SK-N-SH (cell line): Measurements from ENCODE around the gene SULF2. TPM values are rescaled to one million over a fixed set of nuclear protein-coding genes. Genes with fewer than 3 reads are reported as not detected.

Source experiments
- CTCF ChIA-PET: fragments of 300-600, 350-600 bp; formaldehyde crosslinking; extraction: SDS; loops from one replicate; lab custom pipeline; 2021; lab: Yijun Ruan, JAX
- POLR2A ChIA-PET: fragments of 350-600 bp; sonication (Branson Sonifier 250); formaldehyde crosslinking; extraction: SDS; loops from one replicate; lab custom pipeline; 2020; ENCODE audit warnings: antibody characterized with exemption, inconsistent platforms; lab: Yijun Ruan, JAX
- DNase-seq: peaks from one replicate; pipeline ENCODE4 v3.0.0; 2012
- H2AFZ ChIP-seq: fragments of 200-600 bp; sonication (generic); 2 replicates; pipeline ENCODE4 v1.8.1; 2016; ENCODE audit warnings: antibody characterized with exemption, mild to moderate bottlenecking, low read depth
- H3F3A ChIP-seq: fragments of 200-600 bp; sonication (generic); replicated peaks from 2 replicates; pipeline ENCODE3; 2016; ENCODE audit warnings: antibody characterized with exemption, mild to moderate bottlenecking; ENCODE audit not compliant: insufficient read depth
- H3K27ac ChIP-seq, 2 experiments: fragments of 200-500 bp in 1 of 2; fragments of 200-600 bp in 1 of 2; sonication (Bioruptor generic) in 1 of 2; sonication (generic), shearing (Covaris generic) in 1 of 2; 2 replicates each; pipeline versions ENCODE4 v1.5.1 to v1.6.1; 2014 to 2016; ENCODE audit warnings: low read depth in 2 of 2, inconsistent platforms in 1 of 2, low read length in 1 of 2, mild to moderate bottlenecking in 1 of 2, mixed read lengths in 1 of 2
- H3K27me3 ChIP-seq: fragments of 200-600 bp; sonication (generic), shearing (Covaris generic); 2 replicates; pipeline ENCODE4 v1.6.1; 2016; ENCODE audit warnings: mixed run types; ENCODE audit not compliant: insufficient read depth
- H3K36me3 ChIP-seq, 2 experiments: fragments of 200-500 bp in 1 of 2; fragments of 200-600 bp in 1 of 2; sonication (Bioruptor generic) in 1 of 2; sonication (generic) in 1 of 2; replicated peaks in 1 of 2; 2 replicates each; pipeline versions ENCODE3 to v1.5.1; 2014 to 2016; ENCODE audit warnings: low read length in 1 of 2, mild to moderate bottlenecking in 1 of 2; ENCODE audit not compliant: insufficient read depth in 2 of 2, control insufficient read depth in 1 of 2
- H3K4me1 ChIP-seq, 2 experiments: fragments of 200-500 bp in 1 of 2; fragments of 200-600 bp in 1 of 2; sonication (Bioruptor generic) in 1 of 2; sonication (generic), shearing (Covaris generic) in 1 of 2; 2 replicates each; pipeline versions ENCODE4 v1.5.1 to v1.6.1; 2014 to 2016; ENCODE audit warnings: low read depth in 1 of 2, low read length in 1 of 2, mixed run types in 1 of 2; ENCODE audit not compliant: insufficient read depth in 2 of 2, control insufficient read depth in 1 of 2
- H3K4me2 ChIP-seq: fragments of 200-600 bp; sonication (generic), shearing (Covaris generic); 2 replicates; pipeline ENCODE4 v1.6.1; 2017; ENCODE audit warnings: mixed run types
- H3K4me3 ChIP-seq, 2 experiments: fragments of 200-500 bp in 1 of 2; fragments of 200-600 bp in 1 of 2; sonication (Bioruptor generic) in 1 of 2; sonication (generic), shearing (Covaris generic) in 1 of 2; 2 replicates each; pipeline versions ENCODE4 v1.5.1 to v1.8.1; 2014 to 2016; ENCODE audit warnings: low read depth in 2 of 2, inconsistent platforms in 1 of 2, low read length in 1 of 2, mild to moderate bottlenecking in 1 of 2, mixed read lengths in 1 of 2, moderate library complexity in 1 of 2
- H3K79me2 ChIP-seq: fragments of 200-600 bp; sonication (generic); 2 replicates; pipeline ENCODE4 v1.8.1; 2017; ENCODE audit warnings: mild to moderate bottlenecking; ENCODE audit not compliant: insufficient read depth
- H3K9ac ChIP-seq: fragments of 200-600 bp; sonication (generic); 2 replicates; pipeline ENCODE4 v1.6.1; 2017; ENCODE audit warnings: mixed run types
- H3K9me2 ChIP-seq: fragments of 200-600 bp; sonication (generic); 2 replicates; pipeline ENCODE4 v1.6.1; 2017; ENCODE audit warnings: mixed run types
- H3K9me3 ChIP-seq: fragments of 200-600 bp; sonication (generic); 2 replicates; pipeline ENCODE4 v1.6.1; 2017; ENCODE audit warnings: mixed run types, mild to moderate bottlenecking, moderate library complexity
- H4K20me1 ChIP-seq: fragments of 200-600 bp; sonication (generic); 2 replicates; pipeline ENCODE4 v1.6.1; 2017; ENCODE audit warnings: mild to moderate bottlenecking, mixed run types; ENCODE audit not compliant: insufficient read depth
- EP300 ChIP-seq, 2 experiments: IDR thresholded peaks; 2 replicates each; pipeline versions ENCODE4 v1.4.0 to v1.6.1; 2012; ENCODE audit warnings: borderline replicate concordance in 1 of 2, low read depth in 1 of 2, low read length in 1 of 2
- EZH2phosphoT487 ChIP-seq: fragments of 200-600 bp; sonication (generic); IDR thresholded peaks from 2 replicates; pipeline ENCODE4 v1.6.1; 2017; ENCODE audit warnings: low read depth, mixed run types, mild to moderate bottlenecking, antibody characterized with exemption, moderate library complexity, borderline replicate concordance
- FOSL2 ChIP-seq: IDR thresholded peaks from 2 replicates; pipeline ENCODE4 v1.4.0; 2012; ENCODE audit warnings: low read depth, mild to moderate bottlenecking, moderate library complexity, borderline replicate concordance
- FOXJ3 ChIP-seq: sonication (generic); formaldehyde crosslinking; IDR thresholded peaks from 2 replicates; pipeline ENCODE4 v1.5.1; 2020; ENCODE audit warnings: mild to moderate bottlenecking, missing genetic modification reagents
- MXI1 ChIP-seq: IDR thresholded peaks from 2 replicates; pipeline ENCODE4 v1.6.1; 2012; ENCODE audit warnings: mild to moderate bottlenecking, low read depth, low read length, improper control_type of control experiment
- NRF1 ChIP-seq: IDR thresholded peaks from 2 replicates; pipeline ENCODE4 v1.6.1; 2012; ENCODE audit warnings: low read depth, mild to moderate bottlenecking, low read length
- RAD21 ChIP-seq: IDR thresholded peaks from 2 replicates; pipeline ENCODE4 v1.6.1; 2012; ENCODE audit warnings: mild to moderate bottlenecking, low read length
- RCOR1 ChIP-seq: fragments of 150-350 bp; IDR thresholded peaks from 2 replicates; pipeline ENCODE4 v1.6.1; 2017; ENCODE audit warnings: antibody characterized with exemption, low read length
- SMC3 ChIP-seq: IDR thresholded peaks from 2 replicates; pipeline ENCODE4 v1.6.1; 2012; ENCODE audit warnings: low read depth, low read length, improper control_type of control experiment
- TCF12 ChIP-seq: IDR thresholded peaks from 2 replicates; pipeline ENCODE4 v1.4.0; 2012
- WGBS: methylation state at CpG from one replicate; pipeline ENCODE4 v1.1.6; 2017; ENCODE audit warnings: low lambda C conversion rate; 5-methylcytosine and 5-hydroxymethylcytosine counted together
- polyA plus RNA-seq, 3 experiments: library from polyadenylated mRNA; depleted of rRNA; stranded (reverse); fragments of >200 nt; gene quantifications; 2 replicates each; pipeline ENCODE4 v1.2.3, GENCODE V29; 2012
- TF ChIP-seq, protein P1 (sequence below): fragments of 150-350 bp; IDR thresholded peaks from 2 replicates; pipeline ENCODE4 v1.6.1; 2017; ENCODE audit warnings: antibody characterized with exemption, low read length, low read depth, borderline replicate concordance
- TF ChIP-seq, protein P2 (sequence below): IDR thresholded peaks from 2 replicates; pipeline ENCODE4 v1.4.0; 2012; ENCODE audit warnings: low read depth, borderline replicate concordance
- TF ChIP-seq, protein P3 (sequence below): fragments of 200-600 bp; sonication (generic); IDR thresholded peaks from 2 replicates; pipeline ENCODE4 v1.6.1; 2017; ENCODE audit warnings: antibody characterized with exemption, mild to moderate bottlenecking, moderate library complexity
- TF ChIP-seq, protein P4 (sequence below): IDR thresholded peaks from 2 replicates; pipeline ENCODE4 v1.4.0; 2012; ENCODE audit warnings: low read depth
- TF ChIP-seq, protein P5 (sequence below): IDR thresholded peaks from 2 replicates; pipeline ENCODE4; 2012
- TF ChIP-seq, protein P6 (sequence below): IDR thresholded peaks from 2 replicates; pipeline ENCODE4 v1.4.0; 2012; ENCODE audit warnings: low read depth, borderline replicate concordance

The SULF2 gene
- polyA plus RNA-seq, 1 of the 3 experiments (the other 2 are of a cell fraction): 20.2 TPM

GRCh38 chr20:47790580-47790965 is 5.3 kb upstream of the SULF2 start:
- TF ChIP-seq, protein P1, sequence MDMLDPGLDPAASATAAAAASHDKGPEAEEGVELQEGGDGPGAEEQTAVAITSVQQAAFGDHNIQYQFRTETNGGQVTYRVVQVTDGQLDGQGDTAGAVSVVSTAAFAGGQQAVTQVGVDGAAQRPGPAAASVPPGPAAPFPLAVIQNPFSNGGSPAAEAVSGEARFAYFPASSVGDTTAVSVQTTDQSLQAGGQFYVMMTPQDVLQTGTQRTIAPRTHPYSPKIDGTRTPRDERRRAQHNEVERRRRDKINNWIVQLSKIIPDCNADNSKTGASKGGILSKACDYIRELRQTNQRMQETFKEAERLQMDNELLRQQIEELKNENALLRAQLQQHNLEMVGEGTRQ: no peak
- TF ChIP-seq NRF1: no peak
- no peak overlapping the region for H3K9ac ChIP-seq

DNA sequence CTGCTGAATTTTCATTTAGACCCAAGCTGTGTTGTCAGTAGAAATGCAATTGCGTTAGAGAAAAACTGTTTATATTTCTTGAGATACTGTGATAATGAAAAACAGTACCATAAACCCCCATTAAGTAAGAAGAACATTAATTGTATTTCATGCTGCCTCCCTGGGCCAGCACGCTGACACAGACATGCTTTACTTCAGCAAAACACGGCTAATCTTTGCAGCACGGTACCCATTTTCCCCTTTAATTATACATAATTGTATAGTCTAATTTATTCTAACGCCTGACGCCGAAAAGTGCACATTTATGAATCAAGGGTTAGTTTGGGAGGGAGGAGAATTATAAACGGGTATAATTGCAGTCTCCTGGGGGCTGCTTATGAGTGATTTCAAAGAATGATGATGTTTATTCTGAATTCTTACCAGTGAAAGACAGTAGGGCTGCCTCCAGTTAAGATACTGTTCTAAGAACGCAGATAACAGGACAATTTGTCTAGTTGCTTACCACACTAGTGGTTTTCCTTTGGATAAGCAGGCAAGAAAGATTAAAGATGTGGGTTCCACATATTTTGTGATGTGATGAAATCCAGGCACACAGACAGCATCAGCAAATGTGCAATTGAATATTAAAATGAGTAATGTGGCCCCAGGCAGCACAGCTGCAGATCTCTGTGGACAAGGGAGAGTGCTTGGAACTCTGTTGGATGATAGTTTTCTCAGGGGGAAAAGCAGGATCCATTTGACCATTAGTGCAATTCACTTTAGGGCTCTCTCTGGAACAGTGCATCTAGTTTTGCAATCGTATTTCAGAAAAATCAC is 4.7 kb upstream of the SULF2 start:
- 32% methylated on average over 10 of the region's 10 CpGs for WGBS
- ChIA-PET CTCF (interaction anchor here (1.5 to 2.8 kb wide), 3 partner anchors 65 to 831 kb away, joined by 4 to 43 read pairs (median 6); no protein-coding TSS in a partner anchor), POLR2A (no interaction called here)
- TF ChIP-seq MXI1: peak; percentile 52; the same call in 1 of the 2 replicates
- TF ChIP-seq TCF12: peak; percentile 93
- no peak; the same call in 1 of the 2 replicates for TF ChIP-seq FOXJ3
- TF ChIP-seq FOSL2: no peak
- TF ChIP-seq, protein P2, sequence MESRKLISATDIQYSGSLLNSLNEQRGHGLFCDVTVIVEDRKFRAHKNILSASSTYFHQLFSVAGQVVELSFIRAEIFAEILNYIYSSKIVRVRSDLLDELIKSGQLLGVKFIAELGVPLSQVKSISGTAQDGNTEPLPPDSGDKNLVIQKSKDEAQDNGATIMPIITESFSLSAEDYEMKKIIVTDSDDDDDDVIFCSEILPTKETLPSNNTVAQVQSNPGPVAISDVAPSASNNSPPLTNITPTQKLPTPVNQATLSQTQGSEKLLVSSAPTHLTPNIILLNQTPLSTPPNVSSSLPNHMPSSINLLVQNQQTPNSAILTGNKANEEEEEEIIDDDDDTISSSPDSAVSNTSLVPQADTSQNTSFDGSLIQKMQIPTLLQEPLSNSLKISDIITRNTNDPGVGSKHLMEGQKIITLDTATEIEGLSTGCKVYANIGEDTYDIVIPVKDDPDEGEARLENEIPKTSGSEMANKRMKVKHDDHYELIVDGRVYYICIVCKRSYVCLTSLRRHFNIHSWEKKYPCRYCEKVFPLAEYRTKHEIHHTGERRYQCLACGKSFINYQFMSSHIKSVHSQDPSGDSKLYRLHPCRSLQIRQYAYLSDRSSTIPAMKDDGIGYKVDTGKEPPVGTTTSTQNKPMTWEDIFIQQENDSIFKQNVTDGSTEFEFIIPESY: no peak
- TF ChIP-seq EZH2phosphoT487: no peak
- TF ChIP-seq, protein P1: no peak
- TF ChIP-seq NRF1: no peak
- peak; percentile 17 to 95; a peak in 2 of 4 replicates for TF ChIP-seq EP300 (IDR thresholded peaks at IDR 0.05; ENCODE audit: borderline replicate concordance in 1 of 2, low read depth in 1 of 2, low read length in 1 of 2)
- TF ChIP-seq SMC3: no peak
- peak; percentile 34 for TF ChIP-seq RAD21
- TF ChIP-seq, protein P3, sequence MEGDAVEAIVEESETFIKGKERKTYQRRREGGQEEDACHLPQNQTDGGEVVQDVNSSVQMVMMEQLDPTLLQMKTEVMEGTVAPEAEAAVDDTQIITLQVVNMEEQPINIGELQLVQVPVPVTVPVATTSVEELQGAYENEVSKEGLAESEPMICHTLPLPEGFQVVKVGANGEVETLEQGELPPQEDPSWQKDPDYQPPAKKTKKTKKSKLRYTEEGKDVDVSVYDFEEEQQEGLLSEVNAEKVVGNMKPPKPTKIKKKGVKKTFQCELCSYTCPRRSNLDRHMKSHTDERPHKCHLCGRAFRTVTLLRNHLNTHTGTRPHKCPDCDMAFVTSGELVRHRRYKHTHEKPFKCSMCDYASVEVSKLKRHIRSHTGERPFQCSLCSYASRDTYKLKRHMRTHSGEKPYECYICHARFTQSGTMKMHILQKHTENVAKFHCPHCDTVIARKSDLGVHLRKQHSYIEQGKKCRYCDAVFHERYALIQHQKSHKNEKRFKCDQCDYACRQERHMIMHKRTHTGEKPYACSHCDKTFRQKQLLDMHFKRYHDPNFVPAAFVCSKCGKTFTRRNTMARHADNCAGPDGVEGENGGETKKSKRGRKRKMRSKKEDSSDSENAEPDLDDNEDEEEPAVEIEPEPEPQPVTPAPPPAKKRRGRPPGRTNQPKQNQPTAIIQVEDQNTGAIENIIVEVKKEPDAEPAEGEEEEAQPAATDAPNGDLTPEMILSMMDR: no peak
- TF ChIP-seq RCOR1: peak; percentile 98
- TF ChIP-seq, protein P4, sequence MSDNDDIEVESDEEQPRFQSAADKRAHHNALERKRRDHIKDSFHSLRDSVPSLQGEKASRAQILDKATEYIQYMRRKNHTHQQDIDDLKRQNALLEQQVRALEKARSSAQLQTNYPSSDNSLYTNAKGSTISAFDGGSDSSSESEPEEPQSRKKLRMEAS: no peak
- TF ChIP-seq, protein P5, sequence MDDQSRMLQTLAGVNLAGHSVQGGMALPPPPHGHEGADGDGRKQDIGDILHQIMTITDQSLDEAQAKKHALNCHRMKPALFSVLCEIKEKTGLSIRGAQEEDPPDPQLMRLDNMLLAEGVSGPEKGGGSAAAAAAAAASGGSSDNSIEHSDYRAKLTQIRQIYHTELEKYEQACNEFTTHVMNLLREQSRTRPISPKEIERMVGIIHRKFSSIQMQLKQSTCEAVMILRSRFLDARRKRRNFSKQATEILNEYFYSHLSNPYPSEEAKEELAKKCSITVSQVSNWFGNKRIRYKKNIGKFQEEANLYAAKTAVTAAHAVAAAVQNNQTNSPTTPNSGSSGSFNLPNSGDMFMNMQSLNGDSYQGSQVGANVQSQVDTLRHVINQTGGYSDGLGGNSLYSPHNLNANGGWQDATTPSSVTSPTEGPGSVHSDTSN: peak; percentile 66
- TF ChIP-seq, protein P6, sequence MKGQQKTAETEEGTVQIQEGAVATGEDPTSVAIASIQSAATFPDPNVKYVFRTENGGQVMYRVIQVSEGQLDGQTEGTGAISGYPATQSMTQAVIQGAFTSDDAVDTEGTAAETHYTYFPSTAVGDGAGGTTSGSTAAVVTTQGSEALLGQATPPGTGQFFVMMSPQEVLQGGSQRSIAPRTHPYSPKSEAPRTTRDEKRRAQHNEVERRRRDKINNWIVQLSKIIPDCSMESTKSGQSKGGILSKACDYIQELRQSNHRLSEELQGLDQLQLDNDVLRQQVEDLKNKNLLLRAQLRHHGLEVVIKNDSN: no peak

More at GRCh38 chr20:47790580-47790965, 5.3 kb upstream of the SULF2 start:
- peaks cover 6% of the 10 kb centered on the region for H3F3A ChIP-seq
- H2AFZ ChIP-seq: no peak overlapping the region
- H3K36me3 ChIP-seq: no peaks in the 10 kb centered on the region
- 38% methylated on average over 5 of the region's 5 CpGs for WGBS
- no peaks in the 10 kb centered on the region for H4K20me1 ChIP-seq
- H3K79me2 ChIP-seq: no peaks in the 10 kb centered on the region
- H3K9me3 ChIP-seq: no peaks in the 10 kb centered on the region
- H3K27me3 ChIP-seq: no peaks in the 10 kb centered on the region
- DNase-seq: no peak
- no peak overlapping the region for H3K4me3 ChIP-seq
- peak overlapping the region in 1 of 2 experiments; percentile 96; a peak in 2 of 4 replicates for H3K27ac ChIP-seq
- ChIA-PET POLR2A (no interaction called here), CTCF (interaction anchor here (2.8 kb wide), 1 partner anchor 830 kb away, joined by 43 read pairs; no protein-coding TSS in a partner anchor)
- peaks cover 0 to 53% of the 10 kb centered on the region in 2 experiments; a peak in 2 of 4 replicates for H3K4me1 ChIP-seq
- H3K9me2 ChIP-seq: no peaks in the 10 kb centered on the region
- H3K4me2 ChIP-seq: no peak overlapping the region

More for the DNA sequence above, 4.7 kb upstream of the SULF2 start:
- Histone ChIP-seq H4K20me1 (no peaks in the 10 kb centered on the region), H3K4me1 (peaks cover 0 to 47% of the 10 kb centered on the region in 2 experiments; a peak in 2 of 4 replicates), H3K79me2 (no peaks in the 10 kb centered on the region), H2AFZ (no peak overlapping the region), H3K9ac (no peak overlapping the region), H3K27ac (peak overlapping the region in 1 of 2 experiments; percentile 96; a peak in 2 of 4 replicates), H3K9me3 (no peaks in the 10 kb centered on the region), H3F3A (peaks cover 6% of the 10 kb centered on the region), H3K9me2 (no peaks in the 10 kb centered on the region), H3K4me2 (no peak overlapping the region), H3K36me3 (no peaks in the 10 kb centered on the region), H3K27me3 (no peaks in the 10 kb centered on the region), H3K4me3 (no peak overlapping the region)
- peak; percentile 81 for DNase-seq
